ENCODE measurements around the gene KLF7. TPM values are rescaled to one million over a fixed set of nuclear protein-coding genes. Genes with fewer than 3 reads are reported as not detected.

The KLF7 gene
- total and polyA plus RNA-seq, 4 donors = 1.9 to 11.5 (median 4.5) TPM

DNA sequence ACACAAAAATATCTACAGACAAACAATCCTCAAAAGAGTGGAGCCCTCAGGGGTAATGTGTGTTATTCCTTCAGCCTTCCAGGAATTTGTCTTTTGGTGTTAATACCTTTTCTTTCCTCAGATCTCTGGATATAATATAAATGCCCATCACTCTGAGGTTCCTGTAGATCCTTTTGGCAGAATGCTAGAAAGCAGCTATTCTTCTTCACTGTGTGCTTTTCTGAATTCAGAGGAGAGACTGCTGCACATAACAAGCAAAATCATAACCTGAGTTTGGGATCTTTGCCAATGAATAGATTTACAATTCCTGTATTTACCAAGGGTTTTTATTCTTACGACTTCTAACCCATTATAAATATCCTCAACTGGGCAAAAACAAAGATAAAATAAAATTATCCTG is 57.3 kb downstream of the KLF7 start:
- H3K9me3 ChIP-seq (ENCODE audit: control insufficient read depth in 4 of 4, low read length in 3 of 4) = no peaks in the 10 kb centered on the region

GRCh38 chr2:207107551-207107950 is 58.2 kb downstream of the KLF7 start:
- Histone ChIP-seq H3K27ac (ENCODE audit: low read depth in 1 of 2, low read length in 2 of 2) (no peak overlapping the region), H3K27me3 (ENCODE audit: control insufficient read depth in 4 of 4, insufficient read depth in 4 of 4, low read length in 3 of 4) (no peaks in the 10 kb centered on the region), H3K36me3 (ENCODE audit: control insufficient read depth in 4 of 4, insufficient read depth in 3 of 4, low read depth in 1 of 4, low read length in 3 of 4) (peaks cover 0 to 8% (median 3%) of the 10 kb centered on the region in 4 donors), H3K4me1 (ENCODE audit: control insufficient read depth in 4 of 4, insufficient read depth in 4 of 4, low read length in 3 of 4) (no peaks in the 10 kb centered on the region), H3K9me3 (ENCODE audit: control insufficient read depth in 4 of 4, low read length in 3 of 4) (no peaks in the 10 kb centered on the region), H3K9ac (ENCODE audit: low read depth in 1 of 2, low read length in 2 of 2) (no peak overlapping the region), H3K4me3 (ENCODE audit: low read depth in 1 of 3, low read length in 3 of 3) (no peak overlapping the region)
- TF ChIP-seq FOXA1 (IDR thresholded peaks at IDR 0.05) (no peak), ATF3 (IDR thresholded peaks at IDR 0.05) (no peak), EGR1 (IDR thresholded peaks at IDR 0.05; ENCODE audit: low read depth in 2 of 2) (no peak), MAX (IDR thresholded peaks at IDR 0.05) (no peak), RXRA (IDR thresholded peaks at IDR 0.05) (no peak), TAF1 (conservative IDR thresholded peaks at IDR 0.05) (no peak), HNF4G (IDR thresholded peaks at IDR 0.05) (no peak)
- WGBS = 70% methylated on average over 12 of the region's 12 CpGs
- DNase-seq (ENCODE audit: low spot score) = no peak

More for the DNA sequence above, 57.3 kb downstream of the KLF7 start:
- Histone ChIP-seq H3K27me3 (ENCODE audit: control insufficient read depth in 4 of 4, insufficient read depth in 4 of 4, low read length in 3 of 4) (no peaks in the 10 kb centered on the region), H3K4me3 (ENCODE audit: low read depth in 1 of 3, low read length in 3 of 3) (no peak overlapping the region), H3K27ac (ENCODE audit: low read depth in 1 of 2, low read length in 2 of 2) (no peak overlapping the region), H3K36me3 (ENCODE audit: control insufficient read depth in 4 of 4, insufficient read depth in 3 of 4, low read depth in 1 of 4, low read length in 3 of 4) (peaks cover 0 to 8% (median 3%) of the 10 kb centered on the region in 4 donors), H3K4me1 (ENCODE audit: control insufficient read depth in 4 of 4, insufficient read depth in 4 of 4, low read length in 3 of 4) (no peaks in the 10 kb centered on the region), H3K9ac (ENCODE audit: low read depth in 1 of 2, low read length in 2 of 2) (no peak overlapping the region)
- no peak for TF ChIP-seq HNF4G (IDR thresholded peaks at IDR 0.05)
- no peak for TF ChIP-seq FOXA2 (IDR thresholded peaks at IDR 0.05)
- no peak for TF ChIP-seq NR2F2 (IDR thresholded peaks at IDR 0.05)
- no peak for TF ChIP-seq FOXA1 (IDR thresholded peaks at IDR 0.05)
- 65% methylated on average over 1 of the region's 1 CpG for WGBS
- no peak for DNase-seq (ENCODE audit: low spot score)

DNA sequence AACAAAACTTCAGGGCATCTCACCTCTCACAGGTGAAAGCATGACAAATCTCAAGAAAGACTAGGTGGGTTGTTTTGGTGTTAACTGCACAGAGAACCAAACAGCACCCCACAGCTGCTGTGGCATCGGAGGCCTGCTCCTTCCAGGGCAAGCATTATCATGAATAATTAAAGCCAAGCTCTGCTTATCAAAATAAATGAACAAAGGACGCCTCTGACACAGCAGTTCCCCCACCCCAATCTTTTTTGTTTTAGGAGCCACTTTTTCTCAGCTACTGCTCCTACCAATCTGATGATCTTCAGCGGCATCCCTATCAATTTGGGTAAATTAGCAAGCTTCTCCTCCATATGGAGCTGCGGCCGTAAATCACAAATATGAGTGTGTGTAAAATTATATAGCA is 58.6 kb downstream of the KLF7 start:
- Histone ChIP-seq H3K27me3 (ENCODE audit: control insufficient read depth in 4 of 4, insufficient read depth in 4 of 4, low read length in 3 of 4) (no peaks in the 10 kb centered on the region), H3K9me3 (ENCODE audit: control insufficient read depth in 4 of 4, low read length in 3 of 4) (no peaks in the 10 kb centered on the region), H3K27ac (ENCODE audit: low read depth in 1 of 2, low read length in 2 of 2) (no peak overlapping the region), H3K4me3 (ENCODE audit: low read depth in 1 of 3, low read length in 3 of 3) (no peak overlapping the region), H3K36me3 (ENCODE audit: control insufficient read depth in 4 of 4, insufficient read depth in 3 of 4, low read depth in 1 of 4, low read length in 3 of 4) (peaks cover 0 to 8% (median 3%) of the 10 kb centered on the region in 4 donors), H3K4me1 (ENCODE audit: control insufficient read depth in 4 of 4, insufficient read depth in 4 of 4, low read length in 3 of 4) (no peaks in the 10 kb centered on the region), H3K9ac (ENCODE audit: low read depth in 1 of 2, low read length in 2 of 2) (no peak overlapping the region)
- 85% methylated on average over 5 of the region's 5 CpGs for WGBS
- no peak for DNase-seq (ENCODE audit: low spot score)
- no peak for TF ChIP-seq ATF3 (IDR thresholded peaks at IDR 0.05)
- TF ChIP-seq TAF1 (conservative IDR thresholded peaks at IDR 0.05) = no peak
- TF ChIP-seq, protein P1, sequence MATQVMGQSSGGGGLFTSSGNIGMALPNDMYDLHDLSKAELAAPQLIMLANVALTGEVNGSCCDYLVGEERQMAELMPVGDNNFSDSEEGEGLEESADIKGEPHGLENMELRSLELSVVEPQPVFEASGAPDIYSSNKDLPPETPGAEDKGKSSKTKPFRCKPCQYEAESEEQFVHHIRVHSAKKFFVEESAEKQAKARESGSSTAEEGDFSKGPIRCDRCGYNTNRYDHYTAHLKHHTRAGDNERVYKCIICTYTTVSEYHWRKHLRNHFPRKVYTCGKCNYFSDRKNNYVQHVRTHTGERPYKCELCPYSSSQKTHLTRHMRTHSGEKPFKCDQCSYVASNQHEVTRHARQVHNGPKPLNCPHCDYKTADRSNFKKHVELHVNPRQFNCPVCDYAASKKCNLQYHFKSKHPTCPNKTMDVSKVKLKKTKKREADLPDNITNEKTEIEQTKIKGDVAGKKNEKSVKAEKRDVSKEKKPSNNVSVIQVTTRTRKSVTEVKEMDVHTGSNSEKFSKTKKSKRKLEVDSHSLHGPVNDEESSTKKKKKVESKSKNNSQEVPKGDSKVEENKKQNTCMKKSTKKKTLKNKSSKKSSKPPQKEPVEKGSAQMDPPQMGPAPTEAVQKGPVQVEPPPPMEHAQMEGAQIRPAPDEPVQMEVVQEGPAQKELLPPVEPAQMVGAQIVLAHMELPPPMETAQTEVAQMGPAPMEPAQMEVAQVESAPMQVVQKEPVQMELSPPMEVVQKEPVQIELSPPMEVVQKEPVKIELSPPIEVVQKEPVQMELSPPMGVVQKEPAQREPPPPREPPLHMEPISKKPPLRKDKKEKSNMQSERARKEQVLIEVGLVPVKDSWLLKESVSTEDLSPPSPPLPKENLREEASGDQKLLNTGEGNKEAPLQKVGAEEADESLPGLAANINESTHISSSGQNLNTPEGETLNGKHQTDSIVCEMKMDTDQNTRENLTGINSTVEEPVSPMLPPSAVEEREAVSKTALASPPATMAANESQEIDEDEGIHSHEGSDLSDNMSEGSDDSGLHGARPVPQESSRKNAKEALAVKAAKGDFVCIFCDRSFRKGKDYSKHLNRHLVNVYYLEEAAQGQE (IDR thresholded peaks at IDR 0.05) = no peak
- TF ChIP-seq, protein P2, sequence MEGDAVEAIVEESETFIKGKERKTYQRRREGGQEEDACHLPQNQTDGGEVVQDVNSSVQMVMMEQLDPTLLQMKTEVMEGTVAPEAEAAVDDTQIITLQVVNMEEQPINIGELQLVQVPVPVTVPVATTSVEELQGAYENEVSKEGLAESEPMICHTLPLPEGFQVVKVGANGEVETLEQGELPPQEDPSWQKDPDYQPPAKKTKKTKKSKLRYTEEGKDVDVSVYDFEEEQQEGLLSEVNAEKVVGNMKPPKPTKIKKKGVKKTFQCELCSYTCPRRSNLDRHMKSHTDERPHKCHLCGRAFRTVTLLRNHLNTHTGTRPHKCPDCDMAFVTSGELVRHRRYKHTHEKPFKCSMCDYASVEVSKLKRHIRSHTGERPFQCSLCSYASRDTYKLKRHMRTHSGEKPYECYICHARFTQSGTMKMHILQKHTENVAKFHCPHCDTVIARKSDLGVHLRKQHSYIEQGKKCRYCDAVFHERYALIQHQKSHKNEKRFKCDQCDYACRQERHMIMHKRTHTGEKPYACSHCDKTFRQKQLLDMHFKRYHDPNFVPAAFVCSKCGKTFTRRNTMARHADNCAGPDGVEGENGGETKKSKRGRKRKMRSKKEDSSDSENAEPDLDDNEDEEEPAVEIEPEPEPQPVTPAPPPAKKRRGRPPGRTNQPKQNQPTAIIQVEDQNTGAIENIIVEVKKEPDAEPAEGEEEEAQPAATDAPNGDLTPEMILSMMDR (IDR thresholded peaks at IDR 0.05; ENCODE audit: low read depth, low read length, missing input control) = no peak
- no peak for TF ChIP-seq EGR1 (IDR thresholded peaks at IDR 0.05; ENCODE audit: low read depth in 2 of 2)

Measured in liver (tissue), 9 donors.